Measurements from ENCODE around the gene BCAS1. TPM values are rescaled to one million over a fixed set of nuclear protein-coding genes. Genes with fewer than 3 reads are reported as not detected.

Gene BCAS1
- total RNA-seq, 2 experiments from 2014 or later: 0.16 to 0.19 TPM

DNA sequence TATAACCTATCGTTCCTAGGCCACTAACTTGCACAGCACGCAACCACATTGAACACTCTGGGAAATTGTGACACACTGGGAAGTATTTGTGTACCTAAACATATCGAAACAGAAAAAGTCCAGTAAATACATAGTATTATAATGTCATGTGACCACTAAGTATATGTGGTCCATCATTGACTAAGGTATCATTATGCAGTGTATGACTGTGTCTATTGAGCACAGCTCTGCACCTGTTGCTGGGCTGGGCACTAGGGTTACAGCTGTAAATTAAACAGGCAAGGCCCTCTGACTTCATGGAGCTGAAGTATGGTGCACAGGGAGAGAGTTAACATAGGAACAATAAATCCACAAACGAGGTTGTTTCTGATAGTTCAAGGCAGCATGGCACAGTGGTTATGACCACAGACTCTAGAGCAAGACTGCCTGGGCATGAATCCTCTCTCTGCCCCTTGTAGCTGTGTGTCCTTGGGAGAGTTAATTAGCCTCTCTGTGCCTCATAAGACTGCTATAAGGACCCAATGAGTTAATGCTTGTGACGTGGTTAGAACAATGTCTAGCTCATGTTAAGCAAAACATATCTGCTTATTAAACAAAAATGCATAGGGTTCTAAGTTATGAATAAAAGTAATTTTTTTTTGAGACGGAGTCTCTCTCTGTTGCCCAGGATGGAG lies 10.6 kb downstream of the BCAS1 start:
- intact Hi-C loops (cut with micrococcal nuclease; ENCODE audit: unreplicated experiment): loop anchor here (10.0 kb wide), 1 partner anchor 495 kb away; no protein-coding TSS in a partner anchor
- Histone ChIP-seq H3K4me3 (ENCODE audit: low read depth, low read length, poor library complexity, severe bottlenecking) (no peak overlapping the region), H3K27ac (ENCODE audit: low read depth, low read length, poor library complexity, severe bottlenecking) (no peak overlapping the region), H3K9me2 (ENCODE audit: insufficient read depth, low read length) (no peaks in the 10 kb centered on the region), H3K4me1 (ENCODE audit: insufficient read depth, low read length, poor library complexity, severe bottlenecking) (no peaks in the 10 kb centered on the region), H2AFZ (ENCODE audit: low read length) (no peak overlapping the region), H3K36me3 (ENCODE audit: insufficient read depth, low read length) (no peaks in the 10 kb centered on the region), H4K20me1 (ENCODE audit: insufficient read depth, low read length) (no peaks in the 10 kb centered on the region), H3K4me2 (ENCODE audit: low read length) (no peak overlapping the region), H3K9me3 (ENCODE audit: low read length) (no peaks in the 10 kb centered on the region), H3K79me2 (ENCODE audit: insufficient read depth, low read depth, low read length) (no peaks in the 10 kb centered on the region)
- POLR2A ChIA-PET: interaction anchor here (0.6 kb wide), 1 partner anchor 530 kb away, joined by 4 read pairs; no protein-coding TSS in a partner anchor
- no TSS peak for BruUV-seq (replicated peaks)
- TF ChIP-seq EZH2phosphoT487 (IDR thresholded peaks at IDR 0.05; ENCODE audit: borderline replicate concordance, low read depth, low read length) (no peak), CTCF (conservative IDR thresholded peaks at IDR 0.05; ENCODE audit: low read length) (no peak)
- CTCF ChIA-PET (ENCODE audit: unreplicated experiment): no interaction called here
- DNase-seq (ENCODE audit: low spot score): no peak

- Histone ChIP-seq H3K27ac (ENCODE audit: low read depth, low read length, poor library complexity, severe bottlenecking) (no peak overlapping the region), H3K9me2 (ENCODE audit: insufficient read depth, low read length) (no peaks in the 10 kb centered on the region), H3K36me3 (ENCODE audit: insufficient read depth, low read length) (no peaks in the 10 kb centered on the region), H3K9me3 (ENCODE audit: low read length) (no peaks in the 10 kb centered on the region), H2AFZ (ENCODE audit: low read length) (peak overlapping the region; percentile 53), H3K4me3 (ENCODE audit: low read depth, low read length, poor library complexity, severe bottlenecking) (no peak overlapping the region), H3K79me2 (ENCODE audit: insufficient read depth, low read depth, low read length) (no peaks in the 10 kb centered on the region), H3K4me2 (ENCODE audit: low read length) (peak overlapping the region; percentile 18; the same call in 1 of the 2 replicates), H3K4me1 (ENCODE audit: insufficient read depth, low read length, poor library complexity, severe bottlenecking) (no peaks in the 10 kb centered on the region), H4K20me1 (ENCODE audit: insufficient read depth, low read length) (no peaks in the 10 kb centered on the region)
- BruUV-seq (replicated peaks): no TSS peak
- CTCF ChIA-PET (ENCODE audit: unreplicated experiment): no interaction called here
- TF ChIP-seq CTCF (conservative IDR thresholded peaks at IDR 0.05; ENCODE audit: low read length) (no peak), EZH2phosphoT487 (IDR thresholded peaks at IDR 0.05; ENCODE audit: borderline replicate concordance, low read depth, low read length) (no peak)
- DNase-seq (ENCODE audit: low spot score): peak; percentile 19
- POLR2A ChIA-PET: interaction anchor here (0.7 kb wide), 1 partner anchor 857 kb away, joined by 3 read pairs; no protein-coding TSS in a partner anchor
- intact Hi-C loops (cut with micrococcal nuclease; ENCODE audit: unreplicated experiment): no loop called here
Measured at GRCh38 chr20:54058420-54059139, 11.8 kb downstream of the BCAS1 start.
